ENCODE results near the gene CSF1R.

The CSF1R gene

DNA sequence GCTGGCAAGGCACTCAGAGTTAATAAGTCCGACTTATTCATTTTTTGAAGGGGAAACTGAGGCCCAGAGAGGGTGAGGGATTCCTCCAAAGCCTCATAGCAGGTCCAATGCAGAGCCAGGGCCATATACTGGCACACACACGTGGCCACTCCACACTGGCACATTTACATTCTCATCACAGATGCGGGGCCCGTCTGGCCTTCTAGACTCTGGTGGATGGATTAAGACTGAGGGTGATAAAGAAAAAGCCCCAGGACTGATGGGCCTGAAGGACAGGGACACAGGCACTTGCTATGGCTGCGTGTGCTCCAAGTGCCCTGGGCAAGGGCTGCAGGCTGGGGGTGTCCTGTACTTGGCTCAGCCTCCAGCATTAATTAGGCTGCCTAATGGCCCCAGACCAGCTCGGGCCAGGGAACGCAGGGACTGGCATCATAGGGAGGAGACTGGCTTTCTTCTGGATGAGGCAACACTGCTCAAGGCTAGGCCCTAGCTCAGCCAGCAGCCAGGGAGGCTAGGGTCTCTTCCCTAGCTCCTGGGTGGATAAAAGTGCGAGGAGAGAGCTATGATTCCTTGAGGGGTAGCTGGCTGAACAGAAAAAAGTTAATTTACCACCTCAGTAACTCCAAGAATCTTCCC, 28.5 kb upstream of the CSF1R start:
- no peak for TF ChIP-seq ZFX (IDR thresholded peaks at IDR 0.05)
- TF ChIP-seq, protein P1, sequence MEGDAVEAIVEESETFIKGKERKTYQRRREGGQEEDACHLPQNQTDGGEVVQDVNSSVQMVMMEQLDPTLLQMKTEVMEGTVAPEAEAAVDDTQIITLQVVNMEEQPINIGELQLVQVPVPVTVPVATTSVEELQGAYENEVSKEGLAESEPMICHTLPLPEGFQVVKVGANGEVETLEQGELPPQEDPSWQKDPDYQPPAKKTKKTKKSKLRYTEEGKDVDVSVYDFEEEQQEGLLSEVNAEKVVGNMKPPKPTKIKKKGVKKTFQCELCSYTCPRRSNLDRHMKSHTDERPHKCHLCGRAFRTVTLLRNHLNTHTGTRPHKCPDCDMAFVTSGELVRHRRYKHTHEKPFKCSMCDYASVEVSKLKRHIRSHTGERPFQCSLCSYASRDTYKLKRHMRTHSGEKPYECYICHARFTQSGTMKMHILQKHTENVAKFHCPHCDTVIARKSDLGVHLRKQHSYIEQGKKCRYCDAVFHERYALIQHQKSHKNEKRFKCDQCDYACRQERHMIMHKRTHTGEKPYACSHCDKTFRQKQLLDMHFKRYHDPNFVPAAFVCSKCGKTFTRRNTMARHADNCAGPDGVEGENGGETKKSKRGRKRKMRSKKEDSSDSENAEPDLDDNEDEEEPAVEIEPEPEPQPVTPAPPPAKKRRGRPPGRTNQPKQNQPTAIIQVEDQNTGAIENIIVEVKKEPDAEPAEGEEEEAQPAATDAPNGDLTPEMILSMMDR (conservative IDR thresholded peaks at IDR 0.05): no peak
- no peak overlapping the region for H3K27ac ChIP-seq

DNA sequence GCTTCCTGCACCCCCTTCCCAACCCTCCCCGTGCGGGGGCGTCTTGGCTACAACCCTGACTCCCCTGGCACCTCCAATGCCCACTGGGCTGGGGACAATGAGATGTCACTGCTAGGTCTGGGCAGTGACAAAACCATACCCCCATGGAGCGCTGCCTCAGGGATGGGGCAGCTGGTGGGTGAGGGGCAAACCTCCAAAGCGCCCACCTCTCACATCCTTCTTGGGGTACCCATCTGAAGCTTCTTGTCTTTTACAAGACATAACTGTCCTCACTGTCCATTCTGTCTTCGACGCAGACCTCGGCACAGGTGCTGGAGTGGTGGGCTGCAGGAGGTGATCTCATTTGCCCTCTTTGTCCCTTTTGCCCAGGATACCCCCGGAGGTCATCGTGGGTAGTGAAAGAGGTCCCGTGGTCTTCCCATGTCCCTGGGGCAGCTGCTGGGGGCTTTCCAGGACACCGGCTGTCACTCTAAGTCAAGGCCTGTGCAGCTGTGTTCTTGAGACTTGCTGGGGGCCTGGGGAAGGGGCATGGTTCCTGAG, 27.8 kb upstream of the CSF1R start:
- H3K27ac ChIP-seq: no peak overlapping the region
- TF ChIP-seq ZFX (IDR thresholded peaks at IDR 0.05): no peak
- TF ChIP-seq, protein P1 (conservative IDR thresholded peaks at IDR 0.05): no peak

DNA sequence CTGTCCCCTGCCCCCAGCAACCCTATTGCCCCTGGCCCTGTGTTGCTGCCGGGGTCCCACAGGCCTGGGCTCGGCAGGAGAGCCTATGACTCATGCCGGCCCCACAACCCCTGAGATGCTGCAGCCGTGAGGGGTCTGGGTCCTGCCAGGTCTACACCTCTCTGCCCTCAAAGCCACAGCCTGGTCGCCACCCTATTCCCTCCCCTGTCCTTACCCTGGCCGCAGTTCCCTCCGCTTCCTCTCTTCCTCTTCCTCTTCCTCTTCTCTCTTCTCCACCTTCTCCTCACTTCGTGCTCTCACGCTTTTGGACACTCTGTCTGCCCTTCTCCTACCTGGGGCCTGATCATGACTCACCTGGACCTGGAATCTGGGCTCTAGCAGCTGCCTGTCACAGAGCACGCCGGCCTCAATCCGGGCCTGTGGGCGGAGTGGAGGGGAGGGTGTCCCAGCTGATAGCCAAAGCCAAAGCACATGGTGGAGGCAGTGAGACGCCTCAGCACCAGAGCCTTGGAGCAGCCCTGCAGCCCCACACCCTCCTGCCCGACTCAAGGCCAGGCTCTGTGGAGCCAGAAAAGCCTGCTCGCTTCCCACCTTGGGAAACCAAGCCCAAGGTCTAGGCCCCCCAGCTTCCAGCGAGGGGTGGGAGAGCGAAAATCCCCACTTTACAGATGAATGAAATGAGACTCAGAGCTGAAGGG, 26.8 kb upstream of the CSF1R start:
- H3K27ac ChIP-seq: no peak overlapping the region
- TF ChIP-seq, protein P1 (conservative IDR thresholded peaks at IDR 0.05): no peak
- TF ChIP-seq ZFX (IDR thresholded peaks at IDR 0.05): no peak

DNA sequence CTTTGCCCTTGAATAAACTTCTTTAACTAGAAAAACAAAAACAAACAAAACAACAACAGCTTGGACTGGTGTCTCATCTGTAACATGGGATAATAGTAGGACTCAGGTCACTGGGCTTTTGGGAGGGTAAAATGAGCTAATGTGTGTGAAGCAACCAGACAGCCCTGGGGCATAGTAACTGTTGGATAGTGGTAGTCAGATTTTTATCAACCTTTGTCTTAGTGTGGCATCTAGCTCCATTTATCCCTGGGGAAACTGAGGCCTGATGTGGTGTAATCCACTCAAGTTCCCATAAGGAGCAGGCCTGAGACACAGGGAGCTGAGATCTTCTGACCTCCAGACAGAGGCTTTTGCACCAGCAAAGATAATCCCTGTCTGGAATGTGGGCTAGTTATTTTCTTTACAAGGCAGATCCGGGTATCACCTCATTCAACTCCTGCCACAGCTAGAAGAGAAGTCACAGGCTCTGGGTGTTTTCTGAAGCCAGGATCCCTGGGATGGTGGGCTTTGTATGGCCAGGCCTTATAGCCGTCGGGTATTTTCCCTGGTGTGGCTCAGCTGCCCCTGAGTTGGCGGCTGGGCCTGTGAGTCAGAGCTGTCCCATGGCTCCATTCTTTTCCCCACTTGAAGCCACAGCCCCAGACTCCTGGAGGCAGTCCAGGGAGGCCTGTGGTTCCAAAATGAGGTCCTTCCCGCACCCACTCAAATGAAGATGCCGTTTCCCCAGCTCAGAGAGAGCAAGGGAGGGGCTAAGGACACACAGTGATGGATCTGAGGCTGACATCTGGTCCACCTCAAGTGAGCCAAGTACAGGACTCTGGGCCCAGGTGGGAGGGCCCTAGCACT, 26.1 kb upstream of the CSF1R start:
- H3K27ac ChIP-seq: no peak overlapping the region
- TF ChIP-seq ZFX (IDR thresholded peaks at IDR 0.05): no peak
- TF ChIP-seq, protein P1 (conservative IDR thresholded peaks at IDR 0.05): no peak

DNA sequence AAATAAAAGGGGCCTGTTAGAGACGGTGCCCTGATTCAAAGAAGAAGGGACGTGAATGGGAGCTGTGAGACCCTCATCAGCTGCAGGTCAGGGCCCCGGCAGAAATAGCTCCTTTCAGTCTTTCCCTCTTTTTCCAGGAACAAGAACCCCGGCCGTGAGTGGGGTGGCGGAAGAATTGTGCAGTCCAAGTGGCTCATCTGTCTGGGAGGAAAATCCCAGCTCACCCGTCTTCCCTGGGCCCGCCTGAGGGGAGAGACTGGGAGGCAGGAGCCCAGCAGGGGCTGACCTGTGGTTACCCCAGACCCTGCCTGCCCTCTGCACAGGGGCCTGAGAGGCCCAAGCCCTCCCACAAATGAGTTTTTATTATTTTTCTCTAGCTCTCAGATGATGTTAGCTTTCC, 24.8 kb upstream of the CSF1R start:
- no peak overlapping the region for H3K27ac ChIP-seq
- TF ChIP-seq, protein P1 (conservative IDR thresholded peaks at IDR 0.05): no peak
- no peak for TF ChIP-seq ZFX (IDR thresholded peaks at IDR 0.05)

DNA sequence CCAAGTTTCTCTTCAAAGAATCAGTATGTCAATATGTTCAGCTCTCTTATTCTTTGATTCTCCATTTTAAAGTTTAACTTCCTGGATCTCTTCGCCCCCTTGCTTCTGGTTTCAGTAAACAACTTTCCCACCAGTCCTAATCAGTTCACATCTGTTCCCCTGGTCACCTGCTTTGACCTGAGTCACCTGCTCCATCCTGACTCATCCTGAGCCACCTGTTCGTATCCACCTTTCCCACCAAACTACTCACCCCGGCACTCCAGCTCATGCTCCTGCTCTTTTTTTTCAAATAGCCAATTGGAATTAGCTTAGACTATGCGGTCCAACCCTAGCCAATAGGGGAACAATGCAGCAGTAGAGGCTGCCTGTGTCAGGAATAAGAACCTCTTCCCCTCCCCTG, 23.6 kb upstream of the CSF1R start:
- TF ChIP-seq, protein P1 (conservative IDR thresholded peaks at IDR 0.05): no peak
- no peak for TF ChIP-seq ZFX (IDR thresholded peaks at IDR 0.05)
- H3K27ac ChIP-seq: no peak overlapping the region

Data from C4-2B (cell line).